Subcutaneous abdominal adipose tissue (tissue), 5 donors: ENCODE measurements around the gene CPEB4.

Experiments used
- H3K27ac ChIP-seq: one replicate; pipeline ENCODE4 v1.7.0; 2013; ENCODE audit warnings: low read depth, mild to moderate bottlenecking, inconsistent platforms, low read length, moderate library complexity
- H3K27me3 ChIP-seq, 5 donors: one replicate each; pipeline ENCODE4 v1.7.0; 2013; ENCODE audit warnings: low read length in 5 of 5, inconsistent platforms in 1 of 5; ENCODE audit not compliant: control insufficient read depth in 5 of 5, insufficient read depth in 4 of 5
- H3K36me3 ChIP-seq, 5 donors: one replicate each; pipeline ENCODE4 v1.7.0; 2013; ENCODE audit warnings: low read length in 5 of 5; ENCODE audit not compliant: control insufficient read depth in 5 of 5, insufficient read depth in 5 of 5
- H3K4me1 ChIP-seq, 5 donors: one replicate each; pipeline ENCODE4 v1.7.0; 2013; ENCODE audit warnings: low read length in 5 of 5, mild to moderate bottlenecking in 3 of 5, moderate library complexity in 1 of 5; ENCODE audit not compliant: control insufficient read depth in 5 of 5, insufficient read depth in 5 of 5
- H3K4me3 ChIP-seq, 5 donors: one replicate each; pipeline ENCODE4 v1.7.0; 2013; ENCODE audit warnings: low read length in 5 of 5, low read depth in 1 of 5
- H3K9ac ChIP-seq, 5 donors: one replicate each; pipeline ENCODE4 v1.7.0; 2013; ENCODE audit warnings: low read length in 5 of 5, mild to moderate bottlenecking in 4 of 5, moderate library complexity in 3 of 5
- H3K9me3 ChIP-seq, 5 donors: one replicate each; pipeline ENCODE4 v1.7.0; 2013; ENCODE audit warnings: low read length in 5 of 5; ENCODE audit not compliant: control insufficient read depth in 5 of 5
- donor health status: healthy.
- donor health status: healthy.
- donor health status: healthy.
- donor health status: healthy.
- donor health status: healthy.

The CPEB4 gene

DNA sequence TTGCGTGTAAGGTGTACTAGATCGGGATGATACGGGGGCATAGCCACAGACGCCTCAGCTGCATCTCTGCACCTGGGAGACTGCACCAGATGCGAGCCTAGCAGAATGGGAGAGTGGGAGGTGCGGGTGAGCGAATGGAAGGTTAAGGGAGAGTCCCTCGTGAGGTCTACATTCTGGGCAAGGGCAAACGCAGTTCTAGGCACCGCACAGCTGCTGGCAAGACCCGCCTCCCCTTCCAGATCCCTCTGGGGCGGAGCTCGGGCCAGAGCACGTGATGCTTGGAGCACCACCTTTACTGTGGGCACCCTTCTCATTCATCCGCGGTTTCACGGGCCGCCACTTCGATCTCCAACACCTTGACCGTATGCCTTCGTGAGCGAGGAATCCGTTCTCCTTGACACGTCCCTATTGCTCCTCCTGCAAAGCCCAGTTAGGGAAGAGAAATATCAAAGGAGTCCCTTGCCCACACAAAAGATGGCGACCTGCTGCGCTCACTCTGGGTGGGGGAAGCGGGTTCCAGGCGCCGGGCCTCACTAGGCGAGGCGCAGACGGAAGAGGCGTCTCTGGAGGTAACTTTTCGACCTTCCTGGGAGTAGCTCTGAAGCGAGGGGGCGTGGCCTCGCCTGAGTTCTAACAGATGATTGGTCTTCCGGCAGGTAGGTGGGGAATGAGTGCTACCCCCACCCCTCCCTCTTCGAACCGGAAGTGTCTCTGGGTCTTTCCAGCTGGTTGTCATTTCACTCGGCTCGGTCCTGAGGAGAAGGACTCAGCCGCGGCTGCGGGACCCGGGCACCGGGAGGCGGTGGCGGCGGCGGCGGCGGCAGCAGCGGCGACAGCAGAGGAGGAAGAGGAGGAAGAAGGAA is at the start of gene CPEB4:
Gene CPEB4, plus strand, starts transcription at position 740 of the 863 bp plus-strand sequence. CDS start 1,385 bp downstream, outside the sequence.
- Histone ChIP-seq H3K9ac (peak within 1 kb of the TSS; percentile 58 to 97 (median 95)), H3K4me1 (peaks cover 0 to 53% (median 48%) of the 10 kb centered on the region in 5 donors), H3K9me3 (no peaks in the 10 kb centered on the region), H3K4me3 (peak within 1 kb of the TSS; percentile 80 to 92 (median 84)), H3K36me3 (no peaks in the 10 kb centered on the region), H3K27ac (peak within 1 kb of the TSS; percentile 91), H3K27me3 (no peaks in the 10 kb centered on the region)

DNA sequence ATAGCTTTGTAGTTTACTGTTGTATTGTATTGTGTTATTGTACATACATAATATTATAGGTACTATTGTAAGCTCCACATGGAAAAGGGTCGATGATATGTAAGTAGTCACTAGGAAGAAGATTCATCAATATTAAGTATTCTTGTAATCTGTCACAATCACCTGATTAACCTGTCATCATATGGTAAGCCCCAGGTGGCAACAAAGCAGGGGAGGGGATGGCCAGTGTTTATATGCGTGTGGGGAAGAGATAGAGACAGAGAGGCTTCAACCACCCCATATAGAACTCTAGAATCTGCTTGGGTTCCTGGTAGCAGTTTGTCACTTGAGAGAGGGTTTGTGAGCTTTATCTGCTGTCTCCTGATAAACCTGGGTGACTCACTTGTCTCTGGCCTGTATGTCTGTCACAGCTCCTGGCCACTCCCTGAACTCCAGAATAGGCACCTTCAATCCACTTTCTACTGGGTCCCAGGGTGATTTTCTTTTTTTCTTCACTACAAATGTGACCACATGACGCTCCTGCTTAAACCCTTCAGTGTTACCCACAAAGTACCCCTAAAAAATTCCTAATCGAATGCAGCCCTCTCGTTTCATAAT is 48.9 kb upstream of the CPEB4 start:
- H3K4me3 ChIP-seq, result no peak overlapping the region
- H3K27me3 ChIP-seq, result no peaks in the 10 kb centered on the region
- H3K36me3 ChIP-seq, result no peaks in the 10 kb centered on the region
- no peak overlapping the region for H3K9ac ChIP-seq
- no peaks in the 10 kb centered on the region for H3K9me3 ChIP-seq
- no peak overlapping the region for H3K27ac ChIP-seq
- peaks cover 0 to 5% (median 0%) of the 10 kb centered on the region in 5 donors for H3K4me1 ChIP-seq

DNA sequence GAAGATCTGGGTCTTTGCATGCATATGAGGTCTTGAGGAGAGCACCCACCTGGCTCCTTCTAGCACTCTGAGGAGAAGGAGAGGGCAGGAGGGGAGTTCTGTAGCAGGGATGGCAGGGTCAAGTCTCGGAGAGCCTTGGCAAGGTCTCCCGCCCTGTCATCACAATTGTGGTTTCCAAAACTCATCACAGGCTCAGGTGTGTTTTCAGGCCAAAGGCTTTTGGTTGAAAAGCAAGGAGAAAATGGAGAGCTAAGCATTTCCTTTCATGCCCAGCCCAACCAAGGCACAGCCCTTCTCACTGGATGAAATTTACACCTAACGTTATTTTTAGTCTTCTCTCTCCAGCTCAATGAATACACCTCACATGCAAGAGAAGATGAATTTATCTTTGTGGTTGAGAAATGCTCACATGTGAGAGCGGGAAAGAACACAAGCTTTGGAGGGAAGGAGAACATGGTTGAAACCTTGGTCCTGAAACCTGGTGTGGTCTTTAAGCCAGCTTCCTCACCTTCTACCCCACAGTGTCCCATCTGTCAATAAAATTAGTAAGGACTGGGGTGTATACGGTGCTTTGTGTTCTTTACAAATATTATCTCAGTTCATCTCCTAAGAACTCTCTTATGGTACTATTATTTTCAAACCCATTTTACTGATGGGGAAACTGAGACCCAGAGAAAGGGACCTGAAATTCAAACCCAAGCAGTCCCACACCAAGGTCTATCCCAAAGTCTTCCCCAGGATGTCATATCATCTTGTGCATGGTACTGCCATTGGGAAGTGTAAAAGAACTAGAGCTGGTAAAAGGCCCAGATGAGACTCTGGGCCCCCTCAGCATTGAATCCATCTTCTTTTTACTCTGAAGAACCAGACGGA is 47.8 kb upstream of the CPEB4 start:
- H3K4me1 ChIP-seq, result peaks cover 0 to 4% (median 0%) of the 10 kb centered on the region in 5 donors
- no peak overlapping the region for H3K27ac ChIP-seq
- no peaks in the 10 kb centered on the region for H3K36me3 ChIP-seq
- no peak overlapping the region for H3K4me3 ChIP-seq
- H3K27me3 ChIP-seq, result no peaks in the 10 kb centered on the region
- H3K9me3 ChIP-seq, result no peaks in the 10 kb centered on the region
- no peak overlapping the region for H3K9ac ChIP-seq

DNA sequence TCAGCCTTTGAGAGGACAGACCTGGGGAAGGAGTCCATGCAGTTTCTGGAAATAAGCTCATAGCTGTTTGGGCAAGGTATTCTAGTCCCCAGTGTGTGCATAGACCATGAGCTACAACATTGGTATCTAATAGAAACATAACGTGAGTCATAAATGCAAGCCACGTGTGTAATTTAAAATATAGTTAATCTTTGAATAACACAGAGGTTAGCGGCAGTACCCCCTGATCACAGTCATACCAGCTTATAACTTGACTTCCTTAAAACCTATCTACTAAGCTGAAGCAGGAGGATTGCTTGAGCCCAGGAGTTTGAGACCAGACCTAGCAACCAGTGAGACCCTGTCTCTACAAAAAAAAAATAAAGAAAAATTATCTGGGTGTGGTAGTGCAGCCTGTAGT is 46.4 kb upstream of the CPEB4 start:
- no peaks in the 10 kb centered on the region for H3K36me3 ChIP-seq
- H3K27ac ChIP-seq, result no peak overlapping the region
- no peaks in the 10 kb centered on the region for H3K9me3 ChIP-seq
- H3K4me3 ChIP-seq, result no peak overlapping the region
- H3K4me1 ChIP-seq, result no peaks in the 10 kb centered on the region
- H3K27me3 ChIP-seq, result no peaks in the 10 kb centered on the region
- no peak overlapping the region for H3K9ac ChIP-seq

DNA sequence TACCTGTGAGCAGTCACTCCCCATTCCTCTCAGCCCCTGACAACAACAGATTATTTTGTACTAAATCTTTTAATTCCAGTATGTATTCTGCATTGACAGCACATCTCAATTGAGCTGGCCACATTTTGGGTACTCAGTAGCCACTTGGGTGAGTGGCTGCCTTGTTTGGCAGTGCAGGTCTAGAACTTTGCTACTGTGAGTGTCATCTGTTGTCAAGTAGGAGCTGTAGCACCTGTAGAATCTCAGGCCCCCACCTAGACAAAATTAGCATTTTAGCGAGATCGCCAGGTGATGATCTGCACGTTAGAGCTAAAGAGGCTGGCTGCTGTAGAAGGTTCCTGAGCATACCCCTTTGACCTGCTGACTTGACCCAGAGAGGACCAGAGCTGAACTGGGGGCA is 44.4 kb upstream of the CPEB4 start:
- no peak overlapping the region for H3K9ac ChIP-seq
- H3K9me3 ChIP-seq, result peaks cover 0 to 7% (median 4%) of the 10 kb centered on the region in 5 donors
- H3K4me3 ChIP-seq, result no peak overlapping the region
- H3K4me1 ChIP-seq, result no peaks in the 10 kb centered on the region
- no peaks in the 10 kb centered on the region for H3K36me3 ChIP-seq
- H3K27me3 ChIP-seq, result no peaks in the 10 kb centered on the region
- no peak overlapping the region for H3K27ac ChIP-seq

DNA sequence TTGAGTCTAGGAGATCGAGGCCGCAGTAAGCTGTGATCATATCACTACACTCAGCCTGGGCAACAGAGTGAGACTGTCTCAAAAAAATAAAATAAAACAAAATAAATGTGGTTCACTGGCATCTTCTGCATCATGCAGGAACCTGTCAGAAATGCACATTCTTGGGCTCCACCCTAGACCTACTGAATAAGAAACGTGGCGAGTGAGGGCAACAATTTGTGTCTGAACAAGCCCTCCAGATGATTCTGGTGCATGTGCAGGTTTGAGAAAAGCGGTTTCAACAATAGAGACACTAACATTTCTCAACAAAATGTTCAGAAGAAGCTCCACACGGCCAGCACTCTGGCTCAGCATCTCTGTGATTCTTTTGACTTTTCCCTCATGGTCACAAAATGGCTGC is 42.8 kb upstream of the CPEB4 start:
- no peaks in the 10 kb centered on the region for H3K4me1 ChIP-seq
- H3K36me3 ChIP-seq, result no peaks in the 10 kb centered on the region
- H3K9ac ChIP-seq, result no peak overlapping the region
- H3K27ac ChIP-seq, result no peak overlapping the region
- H3K4me3 ChIP-seq, result no peak overlapping the region
- no peaks in the 10 kb centered on the region for H3K27me3 ChIP-seq
- peaks cover 2 to 13% (median 9%) of the 10 kb centered on the region in 5 donors for H3K9me3 ChIP-seq

DNA sequence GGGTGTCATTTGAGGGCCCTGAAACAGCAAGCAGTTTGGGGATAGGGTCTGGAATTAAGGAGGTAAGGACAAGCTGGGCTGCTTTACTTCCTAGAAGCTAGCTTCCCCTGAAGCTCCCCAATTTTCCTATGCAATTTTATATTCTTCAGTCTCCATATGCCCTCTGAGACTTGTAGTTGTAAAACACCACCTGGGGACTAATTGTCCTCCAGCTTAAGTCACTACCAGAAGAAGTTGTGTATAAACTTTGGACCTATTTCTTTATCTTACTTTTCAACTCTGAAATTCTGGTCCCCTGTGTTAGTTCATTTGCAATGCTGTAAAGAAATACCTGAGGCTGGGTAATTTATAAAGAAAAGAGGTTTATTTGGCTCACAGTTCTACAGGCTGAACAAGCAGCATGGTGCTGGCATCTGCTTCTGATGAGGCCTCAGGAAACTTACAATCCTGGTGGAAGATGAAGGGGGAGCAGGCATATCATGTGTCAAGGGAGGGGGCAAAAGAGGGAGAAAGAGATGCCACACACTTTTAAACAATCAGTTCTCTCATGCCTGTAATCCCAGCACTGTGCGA is 41.1 kb upstream of the CPEB4 start:
- no peak overlapping the region for H3K4me3 ChIP-seq
- H3K27ac ChIP-seq, result no peak overlapping the region
- peaks cover 0 to 5% (median 0%) of the 10 kb centered on the region in 5 donors for H3K4me1 ChIP-seq
- H3K36me3 ChIP-seq, result no peaks in the 10 kb centered on the region
- H3K9me3 ChIP-seq, result peaks cover 2 to 13% (median 9%) of the 10 kb centered on the region in 5 donors
- H3K9ac ChIP-seq, result no peak overlapping the region
- no peaks in the 10 kb centered on the region for H3K27me3 ChIP-seq

DNA sequence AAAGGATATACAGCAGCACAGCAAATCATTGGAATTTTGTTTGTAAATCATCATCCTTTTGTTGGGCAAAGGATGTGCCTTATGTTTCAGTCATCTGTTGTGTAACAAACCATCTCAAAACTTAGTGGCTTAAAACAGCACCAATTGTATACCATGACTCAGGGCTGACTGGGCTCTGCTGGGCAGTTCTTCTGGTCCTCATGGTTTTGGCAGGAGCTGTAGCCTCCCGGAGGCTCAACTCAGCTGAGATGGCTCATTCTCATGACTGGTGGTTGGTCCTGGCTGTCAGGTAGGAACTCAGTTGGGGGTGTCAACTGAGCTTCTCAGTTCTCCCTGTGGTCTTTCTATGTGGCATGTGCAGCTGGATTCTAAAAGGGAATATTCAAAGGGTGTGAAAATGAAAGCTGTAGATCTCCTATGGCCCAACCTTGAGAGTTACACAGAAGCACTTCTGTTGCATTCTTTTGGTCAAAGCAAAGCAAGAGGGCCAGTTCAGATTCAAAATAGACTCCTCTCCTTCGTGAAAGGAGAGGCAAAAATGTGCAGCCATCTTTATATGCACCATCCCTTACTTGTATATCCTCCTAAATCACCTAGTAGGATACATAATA is 39.1 kb upstream of the CPEB4 start:
- H3K36me3 ChIP-seq, result no peaks in the 10 kb centered on the region
- no peak overlapping the region for H3K27ac ChIP-seq
- no peaks in the 10 kb centered on the region for H3K27me3 ChIP-seq
- H3K9ac ChIP-seq, result no peak overlapping the region
- H3K4me1 ChIP-seq, result peaks cover 0 to 5% (median 0%) of the 10 kb centered on the region in 5 donors
- H3K9me3 ChIP-seq, result peaks cover 2 to 13% (median 9%) of the 10 kb centered on the region in 5 donors
- H3K4me3 ChIP-seq, result no peak overlapping the region

DNA sequence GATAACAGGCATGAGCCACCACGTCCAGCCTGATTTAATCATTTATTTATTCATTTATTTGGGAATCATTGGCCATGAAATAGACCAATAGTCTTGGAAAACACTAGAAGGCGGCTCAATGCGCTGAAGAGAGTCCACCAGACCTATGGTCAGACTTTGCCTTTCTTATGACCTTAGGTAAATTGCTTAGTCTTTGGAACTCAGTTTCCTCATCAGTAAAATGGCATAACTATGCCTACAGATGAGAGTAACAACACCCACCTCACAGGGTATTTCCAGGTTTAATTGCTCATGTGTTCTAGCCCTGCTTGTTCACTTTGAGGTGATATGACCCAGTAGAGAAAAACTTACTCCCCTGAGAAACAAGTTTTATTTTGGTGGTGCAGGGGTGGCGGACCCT is 38.2 kb upstream of the CPEB4 start:
- Histone ChIP-seq H3K27me3 (no peaks in the 10 kb centered on the region), H3K4me1 (peaks cover 0 to 5% (median 0%) of the 10 kb centered on the region in 5 donors), H3K27ac (no peak overlapping the region), H3K9me3 (peaks cover 2 to 13% (median 9%) of the 10 kb centered on the region in 5 donors), H3K9ac (no peak overlapping the region), H3K4me3 (no peak overlapping the region), H3K36me3 (no peaks in the 10 kb centered on the region)
